ENCODE data around the gene MRPL54.

MRPL54 gene

GRCh38 chr19:3816566-3817218 lies 54.2 kb downstream of the MRPL54 start:
- TF ChIP-seq NFRKB (IDR thresholded peaks at IDR 0.05) (no peak), PKNOX1 (IDR thresholded peaks at IDR 0.05) (no peak), FOXM1 (IDR thresholded peaks at IDR 0.05; ENCODE audit: borderline replicate concordance) (no peak), SUZ12 (IDR thresholded peaks at IDR 0.05) (no peak), FOXK2 (IDR thresholded peaks at IDR 0.05) (no peak), FOXA1 (IDR thresholded peaks at IDR 0.05) (no peak), L3MBTL2 (conservative IDR thresholded peaks at IDR 0.05) (no peak), ARNT (IDR thresholded peaks at IDR 0.05) (no peak), SP1 (IDR thresholded peaks at IDR 0.05) (no peak), ELF4 (IDR thresholded peaks at IDR 0.05) (no peak), TARDBP (IDR thresholded peaks at IDR 0.05) (no peak), CTBP1 (IDR thresholded peaks at IDR 0.05; ENCODE audit: borderline replicate concordance) (no peak), HDGF (IDR thresholded peaks at IDR 0.05; ENCODE audit: borderline replicate concordance) (no peak), ZNF384 (IDR thresholded peaks at IDR 0.05) (no peak), BHLHE40 (IDR thresholded peaks at IDR 0.05; ENCODE audit: borderline replicate concordance) (no peak)
- ChIA-PET POLR2A (no interaction called here), CTCF (no interaction called here)

More at GRCh38 chr19:3816566-3817218, 54.2 kb downstream of the MRPL54 start:
- DNase-seq (ENCODE audit: extremely low spot score) = no peak
